Suprapubic skin (tissue), 4 donors: ENCODE data around the gene POLD3. TPM values are rescaled to one million over a fixed set of nuclear protein-coding genes. Genes with fewer than 3 reads are reported as not detected.

ENCODE experiments used
- DNase-seq, 2 donors: peaks; one replicate each; pipeline ENCODE4 v3.0.0-alpha.2; 2019; ENCODE audit warnings: low spot score in 2 of 2
- H3K27ac ChIP-seq: fragments of 200-600 bp; sonication (generic); one replicate; pipeline ENCODE4 v1.5.1; 2019
- H3K27me3 ChIP-seq: fragments of 200-600 bp; sonication (generic); one replicate; pipeline ENCODE4 v1.5.1; 2019
- H3K36me3 ChIP-seq: fragments of 200-600 bp; sonication (generic); one replicate; pipeline ENCODE4 v1.5.1; 2019
- H3K4me1 ChIP-seq: fragments of 200-600 bp; sonication (generic); one replicate; pipeline ENCODE4 v1.5.1; 2019
- H3K4me3 ChIP-seq: fragments of 200-600 bp; sonication (generic); one replicate; pipeline ENCODE4 v1.5.1; 2019; ENCODE audit warnings: mild to moderate bottlenecking
- H3K9me3 ChIP-seq: fragments of 200-600 bp; sonication (generic); one replicate; pipeline ENCODE4 v1.5.1; 2019
- EP300 ChIP-seq: sonication (generic); formaldehyde crosslinking; IDR thresholded peaks from one replicate; pipeline ENCODE4 v1.6.1; 2017; ENCODE audit warnings: antibody characterized with exemption
- POLR2A ChIP-seq, 2 donors: fragments of 450-650 bp; IDR thresholded peaks; one replicate each; pipeline ENCODE4 v1.6.1; 2017; ENCODE audit warnings: antibody characterized with exemption in 2 of 2, mild to moderate bottlenecking in 2 of 2, moderate library complexity in 2 of 2
- POLR2AphosphoS5 ChIP-seq, 3 donors: sonication (generic); formaldehyde crosslinking; IDR thresholded peaks; one replicate each; pipeline ENCODE4 v1.6.1; 2017; ENCODE audit warnings: antibody characterized with exemption in 3 of 3
- WGBS: methylation state at CpG from one replicate; pipeline ENCODE4 v1.1.5; 2018; 5-methylcytosine and 5-hydroxymethylcytosine counted together
- total RNA-seq, 4 donors: library from RNA; depleted of rRNA; stranded (reverse); fragments of >200 nt; gene quantifications; one replicate each; pipeline ENCODE4 v1.1.0, GENCODE V29; 2016
- TF ChIP-seq, protein P1 (sequence below), 2 donors: fragments of 200-600 bp in 1 of 2; fragments of 450-650 bp in 1 of 2; sonication (generic) in 1 of 2; IDR thresholded peaks; one replicate each; pipeline ENCODE4 v1.5.1; 2016 to 2019; ENCODE audit warnings: antibody characterized with exemption in 2 of 2, mild to moderate bottlenecking in 1 of 2, moderate library complexity in 1 of 2

The POLD3 gene
- total RNA-seq, 4 donors from 2014 or later, result 10.9 to 26.6 (median 14.7) TPM

DNA sequence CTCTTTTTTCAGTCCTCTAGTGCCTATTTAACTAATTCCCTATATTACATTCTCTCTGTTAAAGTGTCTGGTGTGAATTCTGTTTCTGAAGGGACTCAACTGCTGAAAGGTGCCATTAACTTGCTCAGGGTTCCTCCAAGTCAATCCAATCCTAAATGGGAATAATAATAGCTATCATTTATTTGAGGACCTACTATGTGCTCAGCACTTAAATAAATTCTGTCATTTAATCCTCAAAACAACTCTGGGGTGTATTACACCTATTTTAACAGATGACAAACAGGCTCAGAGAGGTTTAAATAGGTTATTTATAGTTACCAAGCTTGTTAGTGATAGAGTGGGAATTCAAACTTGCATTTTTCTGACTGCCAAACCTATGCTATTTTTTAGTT, 40.6 kb upstream of the POLD3 start:
- H3K4me3 ChIP-seq, result no peak overlapping the region
- TF ChIP-seq POLR2A (IDR thresholded peaks at IDR 0.05) (no peak), POLR2AphosphoS5 (IDR thresholded peaks at IDR 0.05) (no peak), EP300 (no peak)
- TF ChIP-seq, protein P1, sequence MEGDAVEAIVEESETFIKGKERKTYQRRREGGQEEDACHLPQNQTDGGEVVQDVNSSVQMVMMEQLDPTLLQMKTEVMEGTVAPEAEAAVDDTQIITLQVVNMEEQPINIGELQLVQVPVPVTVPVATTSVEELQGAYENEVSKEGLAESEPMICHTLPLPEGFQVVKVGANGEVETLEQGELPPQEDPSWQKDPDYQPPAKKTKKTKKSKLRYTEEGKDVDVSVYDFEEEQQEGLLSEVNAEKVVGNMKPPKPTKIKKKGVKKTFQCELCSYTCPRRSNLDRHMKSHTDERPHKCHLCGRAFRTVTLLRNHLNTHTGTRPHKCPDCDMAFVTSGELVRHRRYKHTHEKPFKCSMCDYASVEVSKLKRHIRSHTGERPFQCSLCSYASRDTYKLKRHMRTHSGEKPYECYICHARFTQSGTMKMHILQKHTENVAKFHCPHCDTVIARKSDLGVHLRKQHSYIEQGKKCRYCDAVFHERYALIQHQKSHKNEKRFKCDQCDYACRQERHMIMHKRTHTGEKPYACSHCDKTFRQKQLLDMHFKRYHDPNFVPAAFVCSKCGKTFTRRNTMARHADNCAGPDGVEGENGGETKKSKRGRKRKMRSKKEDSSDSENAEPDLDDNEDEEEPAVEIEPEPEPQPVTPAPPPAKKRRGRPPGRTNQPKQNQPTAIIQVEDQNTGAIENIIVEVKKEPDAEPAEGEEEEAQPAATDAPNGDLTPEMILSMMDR (IDR thresholded peaks at IDR 0.05), result no peak
- H3K4me1 ChIP-seq, result no peaks in the 10 kb centered on the region
- H3K27me3 ChIP-seq, result no peaks in the 10 kb centered on the region
- H3K9me3 ChIP-seq, result no peaks in the 10 kb centered on the region
- H3K36me3 ChIP-seq, result no peaks in the 10 kb centered on the region
- no peak for DNase-seq
- no peak overlapping the region for H3K27ac ChIP-seq

DNA sequence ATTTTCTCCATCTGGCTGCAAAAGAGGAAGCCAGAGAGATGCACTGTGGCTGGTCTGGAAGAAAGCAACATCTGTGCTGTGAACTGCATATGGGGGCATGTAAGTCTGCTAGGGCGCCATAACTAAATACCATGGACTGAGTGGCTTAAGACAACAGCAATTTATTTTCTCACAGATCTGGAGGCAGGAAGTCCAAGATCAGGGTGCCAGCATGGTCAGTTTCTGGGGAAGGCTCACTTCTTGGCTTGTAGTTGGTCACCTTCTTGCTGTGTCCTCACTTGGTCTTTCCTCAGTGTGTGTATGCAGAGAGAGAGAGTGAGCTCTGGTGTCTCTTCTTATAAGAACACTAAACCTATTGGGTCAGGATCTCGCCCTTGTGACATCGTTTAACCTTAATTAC, 34.9 kb upstream of the POLD3 start:
- TF ChIP-seq POLR2AphosphoS5 (IDR thresholded peaks at IDR 0.05) (no peak), POLR2A (IDR thresholded peaks at IDR 0.05) (no peak), EP300 (no peak)
- TF ChIP-seq, protein P1 (IDR thresholded peaks at IDR 0.05), result no peak
- WGBS, result 86% methylated on average over 3 of the region's 3 CpGs
- no peak for DNase-seq
- Histone ChIP-seq H3K27me3 (no peaks in the 10 kb centered on the region), H3K27ac (no peak overlapping the region), H3K9me3 (no peaks in the 10 kb centered on the region), H3K4me1 (no peaks in the 10 kb centered on the region), H3K4me3 (no peak overlapping the region), H3K36me3 (no peaks in the 10 kb centered on the region)

DNA sequence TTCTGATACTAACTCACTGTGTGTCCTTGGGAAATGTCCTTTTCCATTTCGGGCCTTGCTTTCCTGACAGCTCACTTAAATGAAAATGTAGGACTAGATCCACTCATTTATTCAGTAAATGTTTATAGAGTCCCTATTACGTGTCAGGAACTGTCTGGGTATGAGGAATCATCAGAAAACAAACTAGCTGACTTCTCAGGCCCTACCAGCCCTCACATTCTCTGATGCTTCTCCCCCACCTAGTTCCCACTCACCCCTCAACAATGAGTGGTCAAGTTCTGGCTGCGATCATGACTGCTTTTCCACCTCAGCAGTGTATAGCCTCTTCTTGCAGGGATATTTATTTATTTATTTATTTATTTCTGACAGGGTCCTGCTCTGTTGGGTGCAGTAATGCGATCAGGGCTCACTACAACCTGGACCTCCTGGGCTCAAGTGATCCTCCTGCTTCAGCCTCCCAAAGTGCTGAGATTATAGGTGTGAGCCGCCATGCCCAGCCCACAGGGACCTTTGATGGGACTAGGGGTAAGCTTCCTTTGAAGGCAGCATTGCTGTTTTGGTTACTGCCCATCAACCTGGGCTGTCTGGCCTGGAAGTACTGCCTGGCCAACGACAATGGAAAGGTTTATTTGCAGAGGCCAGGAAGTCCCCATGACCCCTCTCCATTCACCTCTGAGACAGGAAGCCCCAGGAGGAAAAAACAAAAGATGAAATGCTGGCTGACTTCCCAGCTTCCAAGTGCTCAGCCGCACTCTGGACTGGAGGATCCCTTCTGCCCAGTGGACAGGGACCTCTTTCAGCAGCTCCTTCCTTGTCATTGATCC, 33.1 kb upstream of the POLD3 start:
- Histone ChIP-seq H3K27ac (no peak overlapping the region), H3K9me3 (no peaks in the 10 kb centered on the region), H3K36me3 (no peaks in the 10 kb centered on the region), H3K27me3 (no peaks in the 10 kb centered on the region), H3K4me1 (no peaks in the 10 kb centered on the region), H3K4me3 (no peak overlapping the region)
- DNase-seq, result no peak
- TF ChIP-seq POLR2A (IDR thresholded peaks at IDR 0.05), result no peak
- no peak for TF ChIP-seq EP300
- TF ChIP-seq, protein P1 (IDR thresholded peaks at IDR 0.05), result no peak
- TF ChIP-seq POLR2AphosphoS5 (IDR thresholded peaks at IDR 0.05), result no peak
- 81% methylated on average over 7 of the region's 7 CpGs for WGBS

DNA sequence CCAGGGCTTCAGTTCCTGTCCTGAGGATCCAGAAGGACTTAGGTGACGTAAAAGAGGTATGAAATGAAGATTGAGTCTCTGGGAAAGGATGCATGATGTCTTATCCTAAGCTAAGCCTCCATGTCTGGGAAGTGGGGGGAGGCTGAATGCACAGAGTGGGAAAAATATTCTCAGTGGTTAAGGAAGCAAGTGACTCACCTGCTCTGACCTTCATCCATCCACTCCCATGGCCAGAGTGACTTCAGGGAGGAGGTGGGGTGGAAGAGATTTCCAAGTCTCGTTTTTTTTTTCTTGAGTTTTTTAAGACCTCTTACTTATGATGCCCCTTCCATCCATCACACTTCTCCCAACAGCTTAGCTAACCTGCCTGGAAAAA, 32.5 kb upstream of the POLD3 start:
- no peak overlapping the region for H3K4me3 ChIP-seq
- no peaks in the 10 kb centered on the region for H3K36me3 ChIP-seq
- TF ChIP-seq POLR2A (IDR thresholded peaks at IDR 0.05), result no peak
- TF ChIP-seq, protein P1 (IDR thresholded peaks at IDR 0.05), result no peak
- no peak for TF ChIP-seq EP300
- TF ChIP-seq POLR2AphosphoS5 (IDR thresholded peaks at IDR 0.05), result no peak
- no peaks in the 10 kb centered on the region for H3K4me1 ChIP-seq
- no peaks in the 10 kb centered on the region for H3K9me3 ChIP-seq
- H3K27ac ChIP-seq, result no peak overlapping the region
- H3K27me3 ChIP-seq, result no peaks in the 10 kb centered on the region
- WGBS, result 76% methylated on average over 2 of the region's 2 CpGs
- no peak for DNase-seq

DNA sequence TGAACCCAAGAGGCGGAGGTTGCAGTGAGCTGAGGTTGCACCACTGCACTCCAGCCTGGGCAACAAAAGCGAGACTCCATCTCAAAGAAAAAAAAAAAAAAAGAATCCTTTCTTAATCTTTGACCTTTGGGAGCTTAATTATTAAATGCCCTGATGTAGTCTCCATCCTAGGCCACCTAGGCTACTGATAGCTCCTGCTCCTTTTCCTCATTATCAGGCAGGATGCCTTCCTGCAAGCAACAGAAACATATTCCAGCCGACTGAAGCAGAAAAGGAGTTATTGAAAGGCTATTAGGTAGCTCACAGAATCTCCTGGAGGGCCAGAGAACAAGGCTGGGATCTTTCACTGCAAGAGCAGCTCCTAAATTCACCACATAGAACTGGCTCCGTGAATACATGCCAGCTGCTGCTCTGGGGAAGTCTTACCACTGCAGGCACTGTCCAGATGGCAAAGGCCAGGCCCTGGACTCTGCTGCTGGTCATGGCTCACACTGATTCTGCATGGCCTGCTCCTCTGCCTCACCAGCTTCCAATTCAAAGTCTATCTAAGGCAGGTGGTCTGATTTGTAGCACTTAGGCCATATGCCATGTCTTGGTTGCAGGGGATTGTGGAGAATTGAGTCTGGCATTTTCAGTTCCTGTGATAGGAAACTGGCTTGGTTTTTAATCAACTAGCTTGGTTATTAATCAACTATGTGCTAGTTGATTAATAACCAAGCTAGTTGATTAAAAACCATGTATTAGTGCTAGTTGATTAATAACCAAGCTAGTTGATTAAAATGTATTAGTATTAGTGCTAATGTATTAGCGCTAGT, 26.0 kb upstream of the POLD3 start:
- H3K27me3 ChIP-seq, result no peaks in the 10 kb centered on the region
- TF ChIP-seq EP300, result no peak
- TF ChIP-seq POLR2A (IDR thresholded peaks at IDR 0.05), result no peak
- H3K9me3 ChIP-seq, result no peaks in the 10 kb centered on the region
- no peaks in the 10 kb centered on the region for H3K4me1 ChIP-seq
- no peak for DNase-seq
- 88% methylated on average over 5 of the region's 5 CpGs for WGBS
- no peak overlapping the region for H3K27ac ChIP-seq
- H3K36me3 ChIP-seq, result no peaks in the 10 kb centered on the region
- no peak overlapping the region for H3K4me3 ChIP-seq
